Gastroesophageal sphincter (tissue), 4 donors: ENCODE data around the gene ACACB. TPM values are rescaled to one million over a fixed set of nuclear protein-coding genes. Genes with fewer than 3 reads are reported as not detected.

Experiments
- ATAC-seq: fragments of 150-250 bp; one replicate; pipeline ENCODE4 v1.9.1; 2016; ENCODE audit warnings: mild to moderate bottlenecking, moderate library complexity
- H3K27ac ChIP-seq, 4 donors: fragments of 200-600 bp; sonication (generic) in 3 of 4; 1 replicate in 3 of 4; 2 replicates in 1 of 4; pipeline ENCODE4 v1.5.1; 2016 to 2019
- H3K27me3 ChIP-seq: fragments of 200-600 bp; sonication (generic); one replicate; pipeline ENCODE4 v1.5.1; 2019
- H3K36me3 ChIP-seq, 2 donors: fragments of 200-600 bp; sonication (generic); one replicate each; pipeline ENCODE4 v1.5.1; 2019; ENCODE audit warnings: control low read depth in 1 of 2
- H3K4me1 ChIP-seq, 3 donors: fragments of 200-600 bp; sonication (generic); 1 replicate in 2 of 3; 2 replicates in 1 of 3; pipeline ENCODE4 v1.5.1; 2016 to 2019; ENCODE audit warnings: control low read depth in 2 of 3
- H3K4me3 ChIP-seq, 2 donors: fragments of 200-600 bp; sonication (generic); one replicate each; pipeline ENCODE4 v1.5.1; 2019; ENCODE audit warnings: mild to moderate bottlenecking in 1 of 2, moderate library complexity in 1 of 2
- H3K9me3 ChIP-seq, 3 donors: fragments of 200-600 bp; sonication (generic); one replicate each; pipeline ENCODE4 v1.5.1; 2017 to 2019; ENCODE audit warnings: control low read depth in 2 of 3
- CTCF ChIP-seq, 4 experiments: fragments of 200-600 bp in 2 of 4; fragments of 450-650 bp in 2 of 4; sonication (generic) in 1 of 4; IDR thresholded peaks; one replicate each; pipeline ENCODE4 v1.5.1; 2017 to 2019; ENCODE audit warnings: antibody characterized with exemption in 4 of 4, mild to moderate bottlenecking in 2 of 4, moderate library complexity in 2 of 4
- EP300 ChIP-seq: sonication (generic); formaldehyde crosslinking; IDR thresholded peaks from one replicate; pipeline ENCODE4 v1.6.1; 2017; ENCODE audit warnings: antibody characterized with exemption, mild to moderate bottlenecking
- POLR2A ChIP-seq, 2 donors: fragments of 450-650 bp; IDR thresholded peaks; one replicate each; pipeline ENCODE4 v1.6.1; 2017; ENCODE audit warnings: antibody characterized with exemption in 2 of 2, mild to moderate bottlenecking in 2 of 2, moderate library complexity in 1 of 2
- POLR2AphosphoS5 ChIP-seq: sonication (generic); formaldehyde crosslinking; IDR thresholded peaks from one replicate; pipeline ENCODE4 v1.6.1; 2017; ENCODE audit warnings: antibody characterized with exemption
- WGBS, 2 donors: methylation state at CpG; one replicate each; pipeline ENCODE4 v1.1.5; 2018; ENCODE audit warnings: low coverage in 1 of 2; 5-methylcytosine and 5-hydroxymethylcytosine counted together
- total RNA-seq, 4 donors: library from RNA; depleted of rRNA; stranded (reverse); fragments of >200 nt; gene quantifications; one replicate each; pipeline ENCODE4 v1.1.0, GENCODE V29; 2016

Gene ACACB
- total RNA-seq, 4 donors from 2014 or later = 49.4 to 230 (median 138) TPM

DNA sequence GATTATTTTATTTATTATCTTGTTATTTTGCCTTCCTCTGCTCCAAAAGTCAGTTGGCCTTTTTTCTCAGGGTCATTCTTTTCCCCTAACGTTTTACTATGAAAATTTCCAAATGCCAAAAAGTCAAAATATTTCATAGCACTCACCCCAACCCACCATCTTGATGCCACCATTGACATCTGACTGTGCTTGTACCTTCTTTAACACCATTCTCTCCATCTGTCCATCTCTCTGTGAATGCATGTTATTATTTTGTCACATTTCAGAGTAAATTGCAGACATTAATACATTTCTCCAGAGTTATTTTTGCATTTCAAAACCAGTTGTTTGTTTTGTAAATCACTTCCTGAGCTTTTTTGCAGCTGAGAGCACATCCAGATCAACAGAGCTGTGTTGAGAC is 154.1 kb downstream of the ACACB start:
- no peak for ATAC-seq
- Histone ChIP-seq H3K27me3 (no peaks in the 10 kb centered on the region), H3K4me3 (no peak overlapping the region), H3K36me3 (peaks cover 0 to 37% of the 10 kb centered on the region in 2 donors), H3K4me1 (no peaks in the 10 kb centered on the region), H3K9me3 (no peaks in the 10 kb centered on the region), H3K27ac (no peak overlapping the region)
- TF ChIP-seq POLR2AphosphoS5 (no peak), CTCF (IDR thresholded peaks at IDR 0.05) (no peak), POLR2A (IDR thresholded peaks at IDR 0.05) (no peak), EP300 (no peak)
- WGBS, 2 donors = 0 to 13% methylated on average over 1 of the region's 1 CpG

DNA sequence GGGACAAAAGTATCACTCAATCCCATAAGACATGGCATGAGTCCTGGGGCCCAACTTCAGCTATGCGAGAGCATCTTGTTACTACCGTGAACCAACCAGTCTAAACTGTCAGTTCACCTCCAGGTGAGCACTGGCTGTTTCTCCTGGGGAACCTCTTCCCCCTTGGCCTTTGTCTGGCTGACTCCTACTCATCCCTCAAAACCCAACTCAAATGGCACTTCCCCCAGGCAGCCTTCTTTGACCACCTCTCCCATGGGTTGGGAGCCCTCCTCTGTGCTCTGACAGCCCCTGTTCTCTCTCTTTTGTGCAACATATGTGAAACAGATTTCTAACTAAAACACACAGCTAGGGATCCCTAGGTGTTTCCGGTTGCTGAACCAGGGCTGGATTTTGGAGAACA is 155.0 kb downstream of the ACACB start:
- 87% methylated on average over 3 of the region's 3 CpGs; no CpG with 5 or more reads in 1 of the 2 donors for WGBS, 2 donors
- no peak for TF ChIP-seq EP300
- no peak for TF ChIP-seq POLR2A (IDR thresholded peaks at IDR 0.05)
- no peak for TF ChIP-seq POLR2AphosphoS5
- no peak for TF ChIP-seq CTCF (IDR thresholded peaks at IDR 0.05)
- no peak overlapping the region for H3K27ac ChIP-seq
- no peak overlapping the region for H3K4me3 ChIP-seq
- no peaks in the 10 kb centered on the region for H3K4me1 ChIP-seq
- peaks cover 0 to 28% of the 10 kb centered on the region in 2 donors for H3K36me3 ChIP-seq
- H3K9me3 ChIP-seq = no peaks in the 10 kb centered on the region
- no peak for ATAC-seq
- no peaks in the 10 kb centered on the region for H3K27me3 ChIP-seq

GRCh38 chr12:109273354-109273753 is 157.0 kb downstream of the ACACB start:
- TF ChIP-seq POLR2A (IDR thresholded peaks at IDR 0.05) (no peak), CTCF (IDR thresholded peaks at IDR 0.05) (no peak), POLR2AphosphoS5 (no peak), EP300 (no peak)
- Histone ChIP-seq H3K9me3 (no peaks in the 10 kb centered on the region), H3K27ac (no peak overlapping the region), H3K4me3 (no peak overlapping the region), H3K4me1 (peaks cover 0 to 10% (median 6%) of the 10 kb centered on the region in 3 donors), H3K36me3 (peaks cover 0 to 8% of the 10 kb centered on the region in 2 donors), H3K27me3 (no peaks in the 10 kb centered on the region)
- ATAC-seq = no peak
- 29 to 49% methylated on average over 10 to 15 of the region's 16 CpGs for WGBS, 2 donors

DNA sequence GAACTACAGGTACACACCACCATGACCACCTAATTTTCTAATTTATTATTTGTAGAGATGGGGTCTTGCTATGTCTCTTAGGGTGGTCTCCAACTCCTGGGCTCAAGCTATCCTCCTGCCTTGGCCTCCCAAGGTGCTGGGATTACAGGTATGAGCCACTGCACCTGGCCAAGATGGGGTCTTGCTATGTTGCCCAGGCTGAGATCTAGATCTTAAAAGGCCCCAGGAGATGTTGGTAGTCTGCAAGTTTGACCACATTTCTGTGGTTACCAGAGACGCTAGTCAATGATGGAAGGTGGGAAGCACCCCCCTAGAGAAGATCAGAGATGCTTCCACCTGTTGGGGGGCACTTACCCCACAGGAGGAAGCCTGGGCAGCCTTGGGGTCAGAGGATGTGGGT is 158.0 kb downstream of the ACACB start:
- WGBS, 2 donors = no CpG with 5 or more reads among the region's 1 CpG
- Histone ChIP-seq H3K27me3 (no peaks in the 10 kb centered on the region), H3K4me3 (no peak overlapping the region), H3K27ac (no peak overlapping the region), H3K36me3 (no peaks in the 10 kb centered on the region), H3K9me3 (no peaks in the 10 kb centered on the region), H3K4me1 (peaks cover 0 to 20% (median 14%) of the 10 kb centered on the region in 3 donors)
- no peak for TF ChIP-seq POLR2A (IDR thresholded peaks at IDR 0.05)
- no peak for TF ChIP-seq POLR2AphosphoS5
- ATAC-seq = no peak

- Histone ChIP-seq H3K4me1 (peaks cover 0 to 25% (median 16%) of the 10 kb centered on the region in 3 donors), H3K27me3 (no peaks in the 10 kb centered on the region), H3K36me3 (no peaks in the 10 kb centered on the region), H3K4me3 (no peak overlapping the region), H3K9me3 (no peaks in the 10 kb centered on the region), H3K27ac (no peak overlapping the region)
- ATAC-seq = no peak
- 64 to 100% methylated on average over 1 to 4 of the region's 4 CpGs for WGBS, 2 donors
- TF ChIP-seq POLR2A (IDR thresholded peaks at IDR 0.05) = no peak
- TF ChIP-seq CTCF (IDR thresholded peaks at IDR 0.05) = no peak
Measured at GRCh38 chr12:109275173-109275572, 158.8 kb downstream of the ACACB start.
